Central memory CD8-positive, alpha-beta T cell (primary cell): Measurements from ENCODE around the gene TRAPPC8.

ENCODE experiments used
- ATAC-seq: fragments of 150-1000 bp; cut with Tn5 transposase; replicated peaks from 2 replicates; pipeline ENCODE4 v1.10.0; 2022; ENCODE audit warnings: mild to moderate bottlenecking, moderate FRiP score, moderate number of reproducible peaks; ENCODE audit not compliant: poor library complexity, severe bottlenecking; ENCODE audit errors: extremely low read depth
- DNase-seq, 2 donors: peaks; one replicate each; pipeline ENCODE4 v3.0.0; 2021; ENCODE audit warnings: low spot score in 2 of 2
- H3K27ac Mint-ChIP-seq: one replicate; pipeline ENCODE4 v1.8.0; 2022; ENCODE audit warnings: low read depth, mild to moderate bottlenecking, moderate library complexity, mixed read lengths
- H3K27me3 Mint-ChIP-seq: one replicate; pipeline ENCODE4 v1.8.0; 2022; ENCODE audit warnings: mixed read lengths
- H3K36me3 Mint-ChIP-seq: one replicate; pipeline ENCODE4 v1.8.0; 2022; ENCODE audit warnings: mild to moderate bottlenecking, moderate library complexity, mixed read lengths; ENCODE audit not compliant: insufficient read depth
- H3K4me1 Mint-ChIP-seq: one replicate; pipeline ENCODE4 v1.8.0; 2022; ENCODE audit warnings: mixed read lengths
- H3K4me3 Mint-ChIP-seq: one replicate; pipeline ENCODE4 v1.8.0; 2022; ENCODE audit warnings: mild to moderate bottlenecking, moderate library complexity, mixed read lengths
- H3K9me3 Mint-ChIP-seq: one replicate; pipeline ENCODE4 v1.8.0; 2022; ENCODE audit warnings: mixed read lengths

Gene TRAPPC8, protein sequence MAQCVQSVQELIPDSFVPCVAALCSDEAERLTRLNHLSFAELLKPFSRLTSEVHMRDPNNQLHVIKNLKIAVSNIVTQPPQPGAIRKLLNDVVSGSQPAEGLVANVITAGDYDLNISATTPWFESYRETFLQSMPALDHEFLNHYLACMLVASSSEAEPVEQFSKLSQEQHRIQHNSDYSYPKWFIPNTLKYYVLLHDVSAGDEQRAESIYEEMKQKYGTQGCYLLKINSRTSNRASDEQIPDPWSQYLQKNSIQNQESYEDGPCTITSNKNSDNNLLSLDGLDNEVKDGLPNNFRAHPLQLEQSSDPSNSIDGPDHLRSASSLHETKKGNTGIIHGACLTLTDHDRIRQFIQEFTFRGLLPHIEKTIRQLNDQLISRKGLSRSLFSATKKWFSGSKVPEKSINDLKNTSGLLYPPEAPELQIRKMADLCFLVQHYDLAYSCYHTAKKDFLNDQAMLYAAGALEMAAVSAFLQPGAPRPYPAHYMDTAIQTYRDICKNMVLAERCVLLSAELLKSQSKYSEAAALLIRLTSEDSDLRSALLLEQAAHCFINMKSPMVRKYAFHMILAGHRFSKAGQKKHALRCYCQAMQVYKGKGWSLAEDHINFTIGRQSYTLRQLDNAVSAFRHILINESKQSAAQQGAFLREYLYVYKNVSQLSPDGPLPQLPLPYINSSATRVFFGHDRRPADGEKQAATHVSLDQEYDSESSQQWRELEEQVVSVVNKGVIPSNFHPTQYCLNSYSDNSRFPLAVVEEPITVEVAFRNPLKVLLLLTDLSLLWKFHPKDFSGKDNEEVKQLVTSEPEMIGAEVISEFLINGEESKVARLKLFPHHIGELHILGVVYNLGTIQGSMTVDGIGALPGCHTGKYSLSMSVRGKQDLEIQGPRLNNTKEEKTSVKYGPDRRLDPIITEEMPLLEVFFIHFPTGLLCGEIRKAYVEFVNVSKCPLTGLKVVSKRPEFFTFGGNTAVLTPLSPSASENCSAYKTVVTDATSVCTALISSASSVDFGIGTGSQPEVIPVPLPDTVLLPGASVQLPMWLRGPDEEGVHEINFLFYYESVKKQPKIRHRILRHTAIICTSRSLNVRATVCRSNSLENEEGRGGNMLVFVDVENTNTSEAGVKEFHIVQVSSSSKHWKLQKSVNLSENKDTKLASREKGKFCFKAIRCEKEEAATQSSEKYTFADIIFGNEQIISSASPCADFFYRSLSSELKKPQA (N-terminal part only)

DNA sequence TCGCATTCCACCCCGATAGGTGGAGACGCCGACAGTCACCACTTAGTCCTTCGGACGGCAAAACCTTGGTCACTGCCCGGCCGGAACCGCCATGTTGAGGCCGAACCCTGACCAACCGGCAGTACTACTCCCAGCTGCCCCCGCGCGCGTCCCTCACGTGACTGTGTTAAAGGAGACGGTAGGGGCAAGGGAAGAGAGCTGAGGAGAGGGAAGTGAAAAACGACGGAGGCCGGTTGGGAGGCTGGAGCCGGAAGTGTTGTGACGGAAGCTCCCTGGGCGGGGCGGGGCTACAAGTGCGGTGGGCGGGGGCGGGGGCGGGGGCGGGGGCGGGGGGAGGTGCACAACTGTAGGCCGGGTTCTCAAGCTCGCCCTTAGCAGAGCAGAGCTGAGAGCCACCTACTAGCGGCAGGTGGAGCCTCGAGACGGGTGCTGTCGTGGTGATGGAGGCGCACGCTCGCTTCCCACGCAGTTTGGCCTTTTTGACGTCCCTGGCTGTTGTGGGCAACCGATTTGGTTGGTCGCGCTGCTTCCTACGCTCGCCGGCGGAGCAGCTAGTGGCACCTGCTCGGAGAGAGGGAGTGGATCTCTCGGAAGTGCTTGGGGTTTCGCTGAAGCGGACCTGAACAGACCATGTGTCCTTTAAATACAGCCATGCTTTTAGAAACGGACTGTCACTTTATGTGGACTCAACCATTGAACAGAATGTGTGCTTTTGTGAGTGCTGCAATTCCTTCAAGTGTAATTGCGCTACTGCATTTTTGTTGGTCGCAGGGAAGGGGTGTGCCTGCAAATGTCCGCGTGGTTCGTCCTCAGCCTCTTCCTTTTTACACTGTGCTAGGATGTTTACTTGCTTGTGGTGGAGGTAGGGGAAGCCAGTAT, at the start of gene TRAPPC8:
TSS of gene TRAPPC8 (minus strand) at position 130 of the 879 bp plus-strand sequence. CDS start 364 bp downstream, outside the sequence.
- H3K4me3 Mint-ChIP-seq: peak within 1 kb of the TSS; percentile 91
- DNase-seq (peak; percentile 81 to 87), ATAC-seq (peak; percentile 89)
- H3K36me3 Mint-ChIP-seq: peaks cover 9% of the 10 kb centered on the region
- H3K9me3 Mint-ChIP-seq: no peaks in the 10 kb centered on the region
- peaks cover 43% of the 10 kb centered on the region for H3K4me1 Mint-ChIP-seq
- H3K27ac Mint-ChIP-seq: peak within 1 kb of the TSS; percentile 98
- no peaks in the 10 kb centered on the region for H3K27me3 Mint-ChIP-seq

DNA sequence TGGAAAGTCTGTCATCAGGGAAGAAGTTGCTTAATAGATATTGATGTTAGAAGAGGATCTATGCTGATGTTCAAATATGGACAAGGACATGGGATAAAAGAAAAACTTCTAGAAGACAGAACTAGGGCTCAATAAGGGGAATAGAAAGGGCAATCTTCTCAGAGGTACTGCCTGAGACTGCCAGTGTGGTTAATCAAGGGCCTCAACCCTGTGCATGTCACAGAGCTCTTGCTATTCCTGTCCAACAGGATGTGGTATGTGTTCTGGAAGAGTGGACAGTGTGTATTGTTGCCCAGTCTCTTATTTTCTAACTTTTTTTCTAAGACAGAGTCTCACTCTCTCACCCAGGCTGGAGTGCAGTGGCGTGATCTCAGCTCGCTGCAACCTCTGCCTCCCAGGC, 47.9 kb upstream of the TRAPPC8 start:
- DNase-seq (no peak), ATAC-seq (no peak)
- H3K4me1 Mint-ChIP-seq: peaks cover 4% of the 10 kb centered on the region
- no peaks in the 10 kb centered on the region for H3K36me3 Mint-ChIP-seq
- H3K27ac Mint-ChIP-seq: no peak overlapping the region
- H3K27me3 Mint-ChIP-seq: no peaks in the 10 kb centered on the region
- H3K9me3 Mint-ChIP-seq: no peaks in the 10 kb centered on the region
- H3K4me3 Mint-ChIP-seq: no peak overlapping the region

DNA sequence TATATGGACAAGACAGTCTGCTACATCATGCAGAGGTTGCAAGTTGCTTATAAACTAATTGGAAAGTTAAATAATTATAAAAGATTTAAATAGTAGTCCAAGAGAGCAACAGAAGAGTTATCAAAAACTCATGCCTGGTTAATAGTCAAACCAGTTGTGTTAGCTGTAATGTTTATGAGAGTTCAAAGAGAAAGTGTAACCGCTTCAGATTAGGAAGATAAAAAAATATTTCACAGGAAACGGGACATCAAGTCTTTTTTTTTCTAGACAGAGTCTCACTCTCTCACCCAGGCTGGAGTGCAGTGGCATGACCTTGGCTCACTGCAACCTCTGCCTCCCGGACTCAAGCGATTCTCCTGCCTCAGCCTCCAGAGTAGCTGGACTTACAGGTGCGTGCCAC, 41.0 kb upstream of the TRAPPC8 start:
- peak; percentile 60 for ATAC-seq
- DNase-seq: no peak
- peaks cover 2% of the 10 kb centered on the region for H3K36me3 Mint-ChIP-seq
- peaks cover 1% of the 10 kb centered on the region for H3K9me3 Mint-ChIP-seq
- no peaks in the 10 kb centered on the region for H3K27me3 Mint-ChIP-seq
- peaks cover 15% of the 10 kb centered on the region for H3K4me1 Mint-ChIP-seq
- peak overlapping the region; percentile 26 for H3K27ac Mint-ChIP-seq
- H3K4me3 Mint-ChIP-seq: no peak overlapping the region

DNA sequence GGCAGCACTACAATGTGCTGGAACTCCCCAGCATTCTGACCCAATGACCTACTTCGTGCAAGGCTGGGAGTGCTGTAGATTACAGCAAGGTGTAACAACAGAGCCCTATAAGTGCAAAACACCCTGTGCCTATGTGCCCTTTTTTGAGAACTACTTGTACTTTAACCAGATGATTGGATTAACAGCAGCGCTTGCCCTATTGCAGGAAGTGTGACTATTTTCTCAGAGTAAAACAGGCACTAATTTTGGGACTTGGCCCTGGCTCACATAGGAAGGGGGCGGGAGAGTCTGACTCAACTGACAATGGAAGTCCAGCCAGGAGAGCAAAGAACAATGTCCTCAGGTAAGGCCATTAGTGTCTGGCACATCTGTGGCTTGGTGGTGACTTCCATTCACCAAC, 40.1 kb upstream of the TRAPPC8 start:
- no peaks in the 10 kb centered on the region for H3K27me3 Mint-ChIP-seq
- H3K27ac Mint-ChIP-seq: no peak overlapping the region
- peaks cover 5% of the 10 kb centered on the region for H3K9me3 Mint-ChIP-seq
- DNase-seq: no peak
- peaks cover 15% of the 10 kb centered on the region for H3K4me1 Mint-ChIP-seq
- no peak for ATAC-seq
- H3K36me3 Mint-ChIP-seq: peaks cover 3% of the 10 kb centered on the region
- no peak overlapping the region for H3K4me3 Mint-ChIP-seq

DNA sequence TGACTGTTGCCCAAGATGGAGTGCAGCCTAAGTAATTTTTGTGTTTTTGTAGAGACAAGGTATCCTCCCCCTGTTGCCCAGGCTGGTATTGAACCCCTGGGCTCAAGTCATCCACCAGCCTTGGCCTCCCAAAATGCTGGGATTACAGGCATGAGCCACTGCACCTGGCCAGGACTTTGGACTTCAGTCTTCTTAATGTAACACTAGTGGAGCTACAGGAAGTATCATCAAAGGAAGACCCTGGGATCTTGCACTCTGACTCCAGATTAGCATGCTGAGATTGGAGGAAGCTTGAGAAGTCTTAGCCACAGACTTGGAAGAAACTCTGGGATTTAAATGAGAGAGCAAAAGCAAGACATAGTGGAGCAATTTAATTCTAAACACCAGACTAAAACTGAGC, 37.9 kb upstream of the TRAPPC8 start:
- no peaks in the 10 kb centered on the region for H3K27me3 Mint-ChIP-seq
- no peak overlapping the region for H3K27ac Mint-ChIP-seq
- peaks cover 5% of the 10 kb centered on the region for H3K9me3 Mint-ChIP-seq
- H3K4me1 Mint-ChIP-seq: peaks cover 15% of the 10 kb centered on the region
- peaks cover 3% of the 10 kb centered on the region for H3K36me3 Mint-ChIP-seq
- DNase-seq (no peak), ATAC-seq (no peak)
- no peak overlapping the region for H3K4me3 Mint-ChIP-seq

DNA sequence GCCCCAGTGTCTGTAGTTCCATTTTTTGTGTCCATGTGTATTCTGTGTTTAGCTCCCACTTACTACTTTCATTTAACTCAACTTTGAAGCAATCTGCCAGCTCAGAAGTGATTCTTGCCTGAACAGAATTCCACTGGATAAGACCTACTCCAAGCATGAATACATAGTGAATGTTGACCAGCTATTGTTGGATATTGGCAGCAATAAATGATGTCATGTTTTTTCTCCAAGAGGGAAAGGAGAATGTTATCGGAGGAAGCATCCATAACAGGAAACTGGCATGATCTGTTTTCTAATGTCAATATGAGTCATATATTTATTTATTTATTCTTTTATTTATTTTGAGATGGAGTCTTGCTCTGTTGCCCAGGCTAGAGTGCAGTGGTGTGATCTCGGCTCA, 36.8 kb upstream of the TRAPPC8 start:
- H3K9me3 Mint-ChIP-seq: peaks cover 12% of the 10 kb centered on the region
- H3K27ac Mint-ChIP-seq: no peak overlapping the region
- DNase-seq: no peak
- no peak overlapping the region for H3K4me3 Mint-ChIP-seq
- H3K4me1 Mint-ChIP-seq: peaks cover 13% of the 10 kb centered on the region
- ATAC-seq: no peak
- peaks cover 2% of the 10 kb centered on the region for H3K36me3 Mint-ChIP-seq
- H3K27me3 Mint-ChIP-seq: no peaks in the 10 kb centered on the region

DNA sequence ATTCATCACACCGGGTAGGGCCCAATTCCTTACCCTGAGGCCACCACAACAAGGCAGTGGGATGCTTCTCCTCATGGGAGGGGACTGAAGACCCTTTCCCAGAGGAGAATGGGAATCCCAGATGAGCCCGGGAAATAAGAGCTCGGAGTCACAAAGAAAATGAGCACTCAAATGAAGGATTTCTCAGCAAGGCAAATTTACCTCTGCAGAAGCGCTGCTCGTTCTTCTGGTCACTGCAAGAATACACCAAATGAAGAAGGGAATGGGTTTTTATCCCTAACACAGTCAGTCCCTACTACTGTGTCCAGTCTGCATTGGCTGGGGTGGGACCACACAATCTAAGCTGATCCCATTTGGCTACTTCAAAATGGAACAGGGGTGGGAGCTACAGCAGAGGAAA, 35.7 kb upstream of the TRAPPC8 start:
- Mint-ChIP-seq H3K9me3 (peaks cover 20% of the 10 kb centered on the region), H3K36me3 (peaks cover 2% of the 10 kb centered on the region), H3K27me3 (no peaks in the 10 kb centered on the region), H3K27ac (no peak overlapping the region), H3K4me3 (no peak overlapping the region), H3K4me1 (peaks cover 8% of the 10 kb centered on the region)
- ATAC-seq (no peak), DNase-seq (no peak)

DNA sequence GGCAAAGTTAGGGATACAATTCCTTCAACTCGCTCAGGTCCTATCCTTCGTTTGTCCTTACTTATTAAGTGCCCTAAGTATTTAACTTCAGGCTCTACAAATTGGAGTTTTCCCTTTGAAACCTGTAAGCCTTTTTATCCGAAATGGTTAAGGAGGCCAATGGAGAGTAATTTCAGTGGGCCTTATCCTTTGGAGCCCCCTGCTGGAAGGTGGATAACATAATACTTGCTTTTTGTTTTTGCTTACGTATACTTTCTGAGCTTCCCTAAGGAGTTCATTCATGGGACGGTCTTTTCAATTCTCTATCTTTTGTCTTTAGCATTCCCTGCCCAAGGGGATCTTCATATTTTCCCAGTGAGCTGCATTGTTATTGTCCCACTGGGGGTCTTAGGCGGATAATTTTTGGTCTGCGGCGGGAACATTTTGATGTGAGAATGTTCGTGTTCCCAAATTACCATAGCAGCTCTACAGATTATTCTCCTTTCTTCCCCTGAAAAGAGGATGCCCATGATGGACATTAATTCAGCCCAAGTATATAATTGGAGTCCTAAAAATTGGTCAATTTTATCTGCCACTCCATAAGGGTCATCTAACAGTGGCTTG, 34.4 kb upstream of the TRAPPC8 start:
- ATAC-seq (no peak), DNase-seq (no peak)
- Mint-ChIP-seq H3K4me3 (no peak overlapping the region), H3K27ac (no peak overlapping the region), H3K9me3 (peaks cover 21% of the 10 kb centered on the region), H3K27me3 (no peaks in the 10 kb centered on the region), H3K36me3 (peaks cover 2% of the 10 kb centered on the region), H3K4me1 (no peaks in the 10 kb centered on the region)

DNA sequence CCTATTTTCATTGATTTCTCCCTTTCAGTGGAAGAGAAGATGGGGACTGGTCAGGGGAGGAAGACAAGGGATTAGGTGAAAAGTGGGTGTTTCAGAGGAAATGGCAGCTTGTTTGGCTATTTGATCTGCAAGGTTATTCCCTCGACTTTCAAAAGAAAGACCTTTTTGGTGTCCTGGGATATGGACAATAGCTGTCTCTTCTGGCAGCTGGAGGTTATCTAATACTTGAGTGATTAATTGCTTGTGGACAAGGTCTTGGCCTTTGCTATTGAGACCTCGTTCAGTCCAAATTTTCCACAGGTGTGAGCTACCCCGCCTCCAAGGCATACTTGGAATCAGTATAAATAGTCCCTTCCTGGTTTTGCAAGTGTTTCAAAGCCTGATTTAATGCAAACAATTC, 33.3 kb upstream of the TRAPPC8 start:
- Mint-ChIP-seq H3K4me3 (no peak overlapping the region), H3K27ac (no peak overlapping the region), H3K9me3 (peaks cover 26% of the 10 kb centered on the region), H3K36me3 (peaks cover 2% of the 10 kb centered on the region), H3K4me1 (no peaks in the 10 kb centered on the region), H3K27me3 (no peaks in the 10 kb centered on the region)
- ATAC-seq (no peak), DNase-seq (no peak)

DNA sequence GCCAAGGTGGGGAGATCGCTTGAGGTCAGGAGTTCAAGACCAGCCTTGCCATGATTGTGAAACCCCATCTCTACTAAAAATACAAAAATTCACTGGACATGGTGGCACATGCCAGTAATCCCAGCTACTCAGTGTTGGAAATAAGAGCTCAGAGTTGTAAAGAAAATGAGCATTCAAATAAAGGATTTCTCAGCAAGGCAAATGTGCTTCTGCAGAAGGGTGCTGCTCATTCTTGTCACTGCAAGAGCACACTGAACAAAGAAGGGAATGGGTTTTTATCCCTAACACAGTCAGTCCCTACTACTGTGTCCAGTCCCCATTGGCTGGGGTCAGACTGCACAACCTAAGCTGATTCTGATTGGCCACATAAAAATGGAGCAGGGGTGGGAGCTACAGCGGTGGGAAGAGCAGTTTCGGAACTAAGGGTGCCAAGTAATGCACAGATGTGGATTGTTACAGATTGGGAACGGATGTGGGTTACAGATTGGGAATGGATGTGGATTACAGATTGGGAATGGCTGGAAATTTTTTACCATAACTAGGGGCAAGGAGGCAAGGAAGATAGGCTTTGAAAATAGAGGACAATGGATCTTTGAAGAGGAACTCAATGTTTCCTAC, 31.1 kb upstream of the TRAPPC8 start:
- no peak overlapping the region for H3K4me3 Mint-ChIP-seq
- H3K4me1 Mint-ChIP-seq: no peaks in the 10 kb centered on the region
- H3K36me3 Mint-ChIP-seq: peaks cover 2% of the 10 kb centered on the region
- DNase-seq (no peak), ATAC-seq (no peak)
- H3K27ac Mint-ChIP-seq: no peak overlapping the region
- H3K9me3 Mint-ChIP-seq: peaks cover 25% of the 10 kb centered on the region
- H3K27me3 Mint-ChIP-seq: no peaks in the 10 kb centered on the region

DNA sequence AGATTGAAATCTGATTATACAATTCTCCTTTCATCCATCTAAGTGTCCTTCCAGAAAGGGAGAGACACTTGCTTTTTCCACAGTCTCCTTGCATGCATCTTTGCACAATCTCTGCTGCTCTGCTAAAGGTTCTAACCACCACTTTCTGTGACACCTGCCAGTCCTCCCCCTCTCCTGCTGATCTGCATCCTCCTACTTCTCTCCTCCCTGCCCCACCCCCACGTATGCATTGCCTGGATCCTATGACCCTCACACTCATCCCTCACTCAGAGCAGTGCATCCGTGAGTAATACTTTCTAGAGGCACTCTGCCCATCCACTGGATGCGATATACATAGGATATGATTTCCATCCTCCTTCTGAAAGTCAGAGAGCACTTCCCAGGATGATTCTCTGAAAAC, 27.7 kb upstream of the TRAPPC8 start:
- Mint-ChIP-seq H3K4me1 (no peaks in the 10 kb centered on the region), H3K4me3 (no peak overlapping the region), H3K27ac (no peak overlapping the region), H3K27me3 (no peaks in the 10 kb centered on the region), H3K36me3 (no peaks in the 10 kb centered on the region), H3K9me3 (peaks cover 20% of the 10 kb centered on the region)
- ATAC-seq: no peak
- DNase-seq: no peak
